ENCODE results near the gene NUCKS1.
A peak's percentile ranks its signal among the peaks of the same experiment; 100 is the strongest.

The NUCKS1 gene

GRCh38 chr1:205756552-205756951 is 6.6 kb upstream of the NUCKS1 start:
- H3K9me3 ChIP-seq (ENCODE audit: severe bottlenecking), result peaks cover 2% of the 10 kb centered on the region
- H3K27me3 ChIP-seq (ENCODE audit: insufficient read depth, low read depth, severe bottlenecking), result no peaks in the 10 kb centered on the region
- no peak overlapping the region for H3K4me3 ChIP-seq (ENCODE audit: low read depth, low read length)
- no peak for DNase-seq
- no peak overlapping the region for H3K27ac ChIP-seq
- no peaks in the 10 kb centered on the region for H3K36me3 ChIP-seq
- TF ChIP-seq, protein P1, sequence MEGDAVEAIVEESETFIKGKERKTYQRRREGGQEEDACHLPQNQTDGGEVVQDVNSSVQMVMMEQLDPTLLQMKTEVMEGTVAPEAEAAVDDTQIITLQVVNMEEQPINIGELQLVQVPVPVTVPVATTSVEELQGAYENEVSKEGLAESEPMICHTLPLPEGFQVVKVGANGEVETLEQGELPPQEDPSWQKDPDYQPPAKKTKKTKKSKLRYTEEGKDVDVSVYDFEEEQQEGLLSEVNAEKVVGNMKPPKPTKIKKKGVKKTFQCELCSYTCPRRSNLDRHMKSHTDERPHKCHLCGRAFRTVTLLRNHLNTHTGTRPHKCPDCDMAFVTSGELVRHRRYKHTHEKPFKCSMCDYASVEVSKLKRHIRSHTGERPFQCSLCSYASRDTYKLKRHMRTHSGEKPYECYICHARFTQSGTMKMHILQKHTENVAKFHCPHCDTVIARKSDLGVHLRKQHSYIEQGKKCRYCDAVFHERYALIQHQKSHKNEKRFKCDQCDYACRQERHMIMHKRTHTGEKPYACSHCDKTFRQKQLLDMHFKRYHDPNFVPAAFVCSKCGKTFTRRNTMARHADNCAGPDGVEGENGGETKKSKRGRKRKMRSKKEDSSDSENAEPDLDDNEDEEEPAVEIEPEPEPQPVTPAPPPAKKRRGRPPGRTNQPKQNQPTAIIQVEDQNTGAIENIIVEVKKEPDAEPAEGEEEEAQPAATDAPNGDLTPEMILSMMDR (IDR thresholded peaks at IDR 0.05; ENCODE audit: low read depth, low read length), result no peak

- Histone ChIP-seq H3K36me3 (no peaks in the 10 kb centered on the region), H3K27me3 (ENCODE audit: insufficient read depth, low read depth, severe bottlenecking) (no peaks in the 10 kb centered on the region), H3K4me3 (ENCODE audit: low read depth, low read length) (no peak overlapping the region), H3K27ac (no peak overlapping the region), H3K9me3 (ENCODE audit: severe bottlenecking) (no peaks in the 10 kb centered on the region)
- no peak for DNase-seq
- TF ChIP-seq, protein P1 (IDR thresholded peaks at IDR 0.05; ENCODE audit: low read depth, low read length), result no peak
Measured at GRCh38 chr1:205754857-205755256, 4.9 kb upstream of the NUCKS1 start.

- Histone ChIP-seq H3K9me3 (ENCODE audit: severe bottlenecking) (no peaks in the 10 kb centered on the region), H3K27ac (peak overlapping the region; percentile 98), H3K36me3 (peaks cover 31% of the 10 kb centered on the region), H3K4me3 (ENCODE audit: low read depth, low read length) (no peak overlapping the region), H3K27me3 (ENCODE audit: insufficient read depth, low read depth, severe bottlenecking) (no peaks in the 10 kb centered on the region)
- DNase-seq, result no peak
- TF ChIP-seq, protein P1 (IDR thresholded peaks at IDR 0.05; ENCODE audit: low read depth, low read length), result no peak
Measured at GRCh38 chr1:205751036-205751651, 1.2 kb upstream of the NUCKS1 start.

GRCh38 chr1:205749234-205750137 is 496 bp downstream of the NUCKS1 start:
- DNase-seq, result peak; percentile 100
- peaks cover 46% of the 10 kb centered on the region for H3K36me3 ChIP-seq
- TF ChIP-seq, protein P1 (IDR thresholded peaks at IDR 0.05; ENCODE audit: low read depth, low read length), result 0 out of 2 replicates have a peak, but pooled peaks have one; percentile 20
- H3K27ac ChIP-seq, result peak overlapping the region; percentile 98
- H3K27me3 ChIP-seq (ENCODE audit: insufficient read depth, low read depth, severe bottlenecking), result no peaks in the 10 kb centered on the region
- no peaks in the 10 kb centered on the region for H3K9me3 ChIP-seq (ENCODE audit: severe bottlenecking)
- H3K4me3 ChIP-seq (ENCODE audit: low read depth, low read length), result peak overlapping the region; percentile 60

- Histone ChIP-seq H3K9me3 (ENCODE audit: severe bottlenecking) (no peaks in the 10 kb centered on the region), H3K27me3 (ENCODE audit: insufficient read depth, low read depth, severe bottlenecking) (no peaks in the 10 kb centered on the region), H3K36me3 (peaks cover 49% of the 10 kb centered on the region), H3K4me3 (ENCODE audit: low read depth, low read length) (peak overlapping the region; percentile 60), H3K27ac (peak overlapping the region; percentile 98)
- DNase-seq, result no peak
- TF ChIP-seq, protein P1 (IDR thresholded peaks at IDR 0.05; ENCODE audit: low read depth, low read length), result no peak
Measured at GRCh38 chr1:205748403-205749233, 1.4 kb downstream of the NUCKS1 start.

All from WERI-Rb-1 (cell line).